GM21423 (cell line): ENCODE data around the gene TOE1.
"Not testable (repeated sequence)": the region's sequence is repeated elsewhere in the genome, so short reads cannot be mapped to it uniquely, and the experiment has no call there.

ENCODE experiments used
- ATAC-seq: cut with Tn5 transposase; IDR thresholded peaks from one replicate; pipeline ENCODE4 v1.9.1; 2021; ENCODE audit warnings: mild to moderate bottlenecking, moderate library complexity; ENCODE audit not compliant: unreplicated experiment

Gene TOE1

DNA sequence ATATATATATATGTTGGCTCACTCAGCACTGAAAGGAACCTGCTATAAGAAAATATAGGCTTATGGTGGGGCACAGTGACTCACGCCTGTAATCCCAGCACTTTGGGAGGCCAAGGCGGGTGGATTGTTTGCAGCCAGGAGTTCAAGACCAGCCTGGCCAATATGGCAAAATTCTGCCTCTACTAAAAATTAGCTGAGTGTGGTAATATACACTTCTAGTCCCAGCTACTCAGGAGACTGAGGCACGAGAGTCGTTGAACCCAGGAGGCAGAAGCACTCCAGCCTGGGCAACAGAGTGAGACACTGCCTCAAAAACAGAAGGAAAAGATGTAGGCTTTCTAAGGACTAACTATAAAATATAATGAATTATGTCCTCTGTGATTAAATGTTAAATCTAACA lies 14.9 kb downstream of the TOE1 start:
- ATAC-seq, result no peak

- ATAC-seq, result no peak
These were observed 15.7 kb downstream of the TOE1 start for GRCh38 chr1:45355683-45356082.

- no peak for ATAC-seq
These were observed 16.2 kb downstream of the TOE1 start for GRCh38 chr1:45356186-45356585.

DNA sequence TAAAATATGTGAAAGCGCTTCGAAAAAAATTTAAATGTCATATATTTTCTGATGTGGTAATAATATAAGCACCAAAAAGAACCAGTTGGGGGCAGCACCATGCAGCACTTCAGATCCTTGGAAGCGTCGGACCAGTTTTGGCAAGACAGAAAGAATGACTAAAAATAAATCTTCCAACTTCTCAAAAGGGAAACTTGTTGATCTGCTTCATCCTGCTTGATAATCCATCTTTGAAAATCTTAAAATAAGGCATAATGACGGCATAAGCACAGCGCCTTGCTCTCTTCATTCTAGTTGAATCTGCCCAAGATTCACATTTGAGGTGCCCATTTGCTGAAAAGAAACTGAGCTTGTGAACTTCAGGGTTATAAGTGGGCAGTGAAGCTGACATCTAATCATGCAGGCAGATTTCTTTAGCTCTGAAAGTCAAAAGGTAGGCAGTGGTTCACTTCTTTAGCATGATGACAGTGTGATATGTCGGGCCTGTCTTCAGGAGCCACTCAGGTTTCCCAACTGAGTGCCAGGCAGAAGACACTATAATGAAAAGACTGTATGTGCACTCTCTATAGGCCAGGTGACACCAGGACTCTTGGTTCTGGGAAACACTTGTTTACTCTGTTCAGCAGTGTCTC lies 20.0 kb downstream of the TOE1 start:
- no peak for ATAC-seq

DNA sequence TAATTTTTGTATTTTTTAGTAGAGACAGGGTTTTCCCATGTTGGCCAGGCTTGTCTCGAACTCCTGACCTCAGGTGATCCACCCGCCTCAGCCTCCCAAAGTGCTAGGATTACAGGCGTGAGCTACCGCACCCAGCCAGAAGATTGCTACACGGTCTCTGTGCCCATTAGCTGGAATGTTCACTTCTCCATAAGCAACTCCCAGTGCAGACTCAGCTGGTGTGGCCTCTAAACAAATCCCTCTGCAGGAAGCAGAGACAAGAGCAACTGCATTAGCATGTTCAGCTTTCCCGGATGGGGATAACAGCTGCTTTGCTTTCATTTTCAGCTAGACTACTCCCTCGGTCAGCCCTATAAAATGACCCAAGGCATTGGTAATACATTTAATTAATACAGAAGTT lies 21.0 kb downstream of the TOE1 start:
- ATAC-seq, result not testable (repeated sequence)

GRCh38 chr1:45364294-45364693 lies 24.3 kb downstream of the TOE1 start:
- no peak for ATAC-seq

DNA sequence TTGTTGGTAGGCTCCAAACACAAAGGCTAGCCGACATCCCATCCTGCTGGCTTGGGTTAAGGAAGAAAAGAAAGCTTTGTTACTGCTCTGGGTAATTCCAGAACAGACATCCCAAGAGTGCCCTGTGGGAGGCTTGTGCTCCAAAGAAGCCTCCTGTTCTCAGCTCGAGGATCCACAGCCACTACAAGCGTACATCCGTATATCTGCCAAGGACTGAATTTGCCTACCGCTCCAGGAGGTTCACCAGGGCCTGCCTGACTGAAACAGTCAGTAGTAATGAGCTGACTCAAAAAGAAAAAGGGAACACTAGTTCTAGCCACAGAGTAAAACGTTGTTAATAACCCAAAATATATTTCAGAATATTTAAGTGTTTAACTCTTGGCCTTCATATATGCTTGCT lies 25.1 kb downstream of the TOE1 start:
- ATAC-seq, result no peak

DNA sequence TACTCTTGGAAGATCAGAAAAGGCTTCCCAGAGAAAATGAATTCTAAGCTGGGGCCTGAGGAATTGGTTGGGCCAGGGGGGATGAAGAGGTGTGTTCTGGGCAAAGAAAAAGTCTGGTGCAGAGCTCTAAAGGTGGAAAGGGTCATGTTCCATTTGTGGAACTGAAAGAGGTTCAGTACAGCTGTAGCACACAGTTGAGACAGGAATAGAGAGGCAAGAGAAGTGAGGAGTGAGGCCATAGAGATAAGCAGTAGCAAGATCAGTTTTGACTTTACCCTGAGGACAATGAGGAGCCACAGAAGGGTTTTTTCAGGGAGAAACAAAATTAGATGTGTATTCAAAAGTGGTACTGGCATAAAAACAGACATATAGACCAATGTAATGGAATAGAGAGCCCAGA lies 30.6 kb downstream of the TOE1 start:
- ATAC-seq, result peak; percentile 69

GRCh38 chr1:45373573-45373972 lies 33.6 kb downstream of the TOE1 start:
- no peak for ATAC-seq

- no peak for ATAC-seq
These were observed 35.4 kb downstream of the TOE1 start for GRCh38 chr1:45375104-45376090.

GRCh38 chr1:45378184-45378583 lies 38.2 kb downstream of the TOE1 start:
- ATAC-seq, result no peak

DNA sequence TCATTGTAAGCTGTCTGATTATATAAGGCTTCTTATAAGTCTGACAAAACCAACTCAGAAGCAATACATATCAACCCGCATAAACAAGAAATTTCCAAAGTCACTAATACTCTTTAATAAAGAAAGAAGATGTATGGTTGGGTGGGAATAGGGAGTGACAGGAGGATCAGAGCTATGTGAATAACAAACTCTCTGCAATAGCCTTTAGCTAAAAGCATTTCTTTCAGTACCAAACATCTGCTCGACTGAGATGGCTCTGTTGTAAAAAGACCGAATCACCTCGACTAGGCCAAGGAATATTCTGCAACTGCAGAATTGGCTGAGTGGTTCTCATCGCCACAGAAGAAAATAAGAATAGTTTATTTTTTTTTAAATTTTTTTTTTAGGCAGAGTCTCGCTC lies 39.6 kb downstream of the TOE1 start:
- no peak for ATAC-seq

- ATAC-seq, result no peak
These were observed 40.2 kb downstream of the TOE1 start for GRCh38 chr1:45380125-45380524.

- no peak for ATAC-seq
These were observed 40.8 kb downstream of the TOE1 start for GRCh38 chr1:45380730-45381129.

GRCh38 chr1:45381243-45381642 lies 41.3 kb downstream of the TOE1 start:
- no peak for ATAC-seq

- no peak for ATAC-seq
These were observed 43.2 kb downstream of the TOE1 start for GRCh38 chr1:45383191-45383590.

DNA sequence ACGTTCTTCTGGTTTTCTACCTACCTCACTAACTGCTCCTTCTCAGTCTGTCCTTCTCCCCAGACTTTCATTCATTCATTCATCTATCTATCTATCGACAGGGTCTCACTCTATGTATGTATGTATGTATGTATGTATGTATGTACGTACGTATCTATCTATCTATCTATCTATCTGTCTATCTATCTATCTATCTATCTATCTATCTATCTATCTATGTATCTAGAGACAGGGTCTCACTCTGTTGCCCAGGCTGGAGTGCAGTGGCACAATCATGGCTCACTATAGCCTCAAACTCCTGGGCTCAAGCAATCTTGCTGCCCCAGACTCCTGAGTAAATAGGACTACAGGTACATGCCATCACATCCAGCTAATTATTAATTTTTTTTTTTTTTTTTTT lies 44.2 kb downstream of the TOE1 start:
- ATAC-seq, result not testable (repeated sequence)

- ATAC-seq, result no peak
These were observed 45.3 kb downstream of the TOE1 start for GRCh38 chr1:45385302-45385701.

- ATAC-seq, result no peak
These were observed 46.2 kb downstream of the TOE1 start for GRCh38 chr1:45386219-45386618.
